HFF-Myc (cell line): ENCODE data around the gene GPR151.

Source experiments
- DNase-seq: peaks from one replicate; pipeline ENCODE4 v3.0.0-alpha.2; 2011; ENCODE audit warnings: low read depth; ENCODE audit errors: extremely low read depth
- H3K4me3 ChIP-seq: replicated peaks from 2 replicates; pipeline ENCODE4 v1.5.1; 2011; ENCODE audit warnings: low read depth, mild to moderate bottlenecking, control low read depth, low read length
- CTCF ChIP-seq: IDR thresholded peaks from 2 replicates; pipeline ENCODE4 v1.5.1; 2012; ENCODE audit warnings: mild to moderate bottlenecking, low read depth, low read length, control low read depth; ENCODE audit errors: missing control alignments

The GPR151 gene

GRCh38 chr5:146521403-146522106 is 5.6 kb upstream of the GPR151 start:
- TF ChIP-seq CTCF = no peak
- H3K4me3 ChIP-seq = no peak overlapping the region
- DNase-seq = no peak

GRCh38 chr5:146520731-146521130 is 4.7 kb upstream of the GPR151 start:
- H3K4me3 ChIP-seq = no peak overlapping the region
- no peak for TF ChIP-seq CTCF
- no peak for DNase-seq

GRCh38 chr5:146519554-146519953 is 3.6 kb upstream of the GPR151 start:
- DNase-seq = no peak
- H3K4me3 ChIP-seq = no peak overlapping the region
- no peak for TF ChIP-seq CTCF

- DNase-seq = no peak
- no peak overlapping the region for H3K4me3 ChIP-seq
- no peak for TF ChIP-seq CTCF
Observed at GRCh38 chr5:146515473-146516150, 378 bp downstream of the GPR151 start.

GRCh38 chr5:146514575-146514974 is 1.4 kb downstream of the GPR151 start:
- no peak for DNase-seq

GRCh38 chr5:146513462-146513861 is 2.5 kb downstream of the GPR151 start:
- H3K4me3 ChIP-seq = no peak overlapping the region
- no peak for TF ChIP-seq CTCF
- DNase-seq = no peak

More at GRCh38 chr5:146514575-146514974, 1.4 kb downstream of the GPR151 start:
- no peak overlapping the region for H3K4me3 ChIP-seq
- no peak for TF ChIP-seq CTCF
